ENCODE data around the gene NDUFV3. TPM values are rescaled to one million over a fixed set of nuclear protein-coding genes. Genes with fewer than 3 reads are reported as not detected.

The NDUFV3 gene
- total RNA-seq, 3 donors from 2014 or later, result 49.9 to 62.9 (median 51.1) TPM

- TF ChIP-seq POLR2A (IDR thresholded peaks at IDR 0.05), result no peak
- no peak for TF ChIP-seq CTCF (IDR thresholded peaks at IDR 0.05)
- no peak for TF ChIP-seq POLR2AphosphoS5 (IDR thresholded peaks at IDR 0.05)
Measured at GRCh38 chr21:42854246-42855010, 38.7 kb upstream of the NDUFV3 start.

DNA sequence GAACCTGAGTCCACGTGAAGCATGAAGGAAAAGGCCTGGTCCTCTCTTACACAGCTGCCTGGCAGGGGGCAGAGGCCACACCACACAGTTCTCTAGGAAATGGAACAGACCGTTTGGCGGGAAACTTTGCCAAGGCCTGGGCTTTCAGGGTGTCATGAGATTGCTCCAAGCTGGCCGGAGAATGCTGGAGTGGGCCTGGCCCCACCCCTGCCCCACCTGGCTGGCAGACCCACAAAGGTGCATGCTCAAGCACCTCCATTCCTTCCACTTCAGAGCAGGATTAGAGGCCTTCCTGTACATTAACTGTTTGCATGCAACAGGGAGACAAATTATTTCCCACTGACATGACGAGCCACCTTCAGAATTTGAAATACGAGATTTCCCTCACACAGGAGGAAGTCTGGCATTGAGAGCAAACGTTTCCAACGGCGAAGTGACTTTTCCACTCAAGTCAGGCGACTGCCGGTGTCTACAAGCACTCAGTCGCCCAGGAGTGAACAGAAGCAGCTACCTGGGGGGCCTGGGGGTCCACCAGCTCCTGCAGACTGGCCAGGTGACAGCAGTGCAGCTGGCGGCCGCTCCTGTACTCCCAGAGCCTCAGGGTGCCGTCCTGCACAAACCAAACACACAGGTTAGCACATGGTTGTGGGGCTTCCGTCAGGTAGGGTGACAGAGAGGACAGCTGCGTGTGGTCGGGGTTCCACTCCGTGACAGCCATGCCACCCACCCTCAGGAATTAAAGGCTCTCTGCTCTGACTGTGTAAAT, 37.8 kb upstream of the NDUFV3 start:
- Histone ChIP-seq H3K9me3 (no peaks in the 10 kb centered on the region), H3K4me1 (no peaks in the 10 kb centered on the region), H3K27me3 (no peaks in the 10 kb centered on the region), H3K27ac (no peak overlapping the region), H3K36me3 (no peaks in the 10 kb centered on the region), H3K4me3 (no peak overlapping the region)
- intact Hi-C loops (cut with DNase I; ENCODE audit: low total_unique reads), result loop anchor here (5.0 kb wide), 1 partner anchor 1107 kb away; no protein-coding TSS in a partner anchor
- TF ChIP-seq POLR2A (IDR thresholded peaks at IDR 0.05) (no peak), CTCF (IDR thresholded peaks at IDR 0.05) (no peak), POLR2AphosphoS5 (IDR thresholded peaks at IDR 0.05) (no peak)
- no peak for DNase-seq (ENCODE audit: low spot score in 2 of 2)

More at GRCh38 chr21:42854246-42855010, 38.7 kb upstream of the NDUFV3 start:
- no peak overlapping the region for H3K4me3 ChIP-seq
- no peak for DNase-seq (ENCODE audit: low spot score in 2 of 2)
- H3K9me3 ChIP-seq, result no peaks in the 10 kb centered on the region
- intact Hi-C loops (cut with DNase I; ENCODE audit: low total_unique reads), result loop anchor here (5.0 kb wide), 1 partner anchor 1108 kb away; no protein-coding TSS in a partner anchor
- no peaks in the 10 kb centered on the region for H3K36me3 ChIP-seq
- no peaks in the 10 kb centered on the region for H3K27me3 ChIP-seq
- no peak overlapping the region for H3K27ac ChIP-seq
- no peaks in the 10 kb centered on the region for H3K4me1 ChIP-seq

GRCh38 chr21:42855937-42856335, 37.2 kb upstream of the NDUFV3 start:
- Histone ChIP-seq H3K4me1 (no peaks in the 10 kb centered on the region), H3K4me3 (no peak overlapping the region), H3K9me3 (no peaks in the 10 kb centered on the region), H3K27ac (no peak overlapping the region), H3K36me3 (no peaks in the 10 kb centered on the region), H3K27me3 (no peaks in the 10 kb centered on the region)
- TF ChIP-seq POLR2AphosphoS5 (IDR thresholded peaks at IDR 0.05), result no peak
- TF ChIP-seq CTCF (IDR thresholded peaks at IDR 0.05), result no peak
- TF ChIP-seq POLR2A (IDR thresholded peaks at IDR 0.05), result no peak
- no peak for DNase-seq (ENCODE audit: low spot score in 2 of 2)
- intact Hi-C loops (cut with DNase I; ENCODE audit: low total_unique reads), result loop anchor here (5.0 kb wide), 1 partner anchor 1106 kb away; no protein-coding TSS in a partner anchor

DNA sequence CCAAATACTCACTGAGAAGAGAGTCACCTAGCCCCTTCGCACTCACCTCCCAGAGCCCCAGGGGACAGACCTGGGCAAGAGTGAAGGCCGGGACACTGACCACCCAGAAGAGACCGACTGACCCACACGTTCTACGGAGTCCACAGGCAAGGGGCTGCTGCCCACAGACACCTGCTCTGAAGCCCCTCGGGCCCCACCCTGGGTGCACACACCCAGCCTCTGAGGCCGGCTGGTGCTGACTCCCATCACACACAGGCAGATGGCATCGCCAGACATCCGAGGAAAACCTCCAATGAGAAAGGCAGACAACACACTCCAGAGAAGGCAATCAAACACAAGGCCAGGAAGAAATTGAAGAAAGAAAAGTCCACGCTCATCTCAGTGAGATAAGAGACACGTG, 35.9 kb upstream of the NDUFV3 start:
- H3K4me3 ChIP-seq, result no peak overlapping the region
- H3K27ac ChIP-seq, result no peak overlapping the region
- no peaks in the 10 kb centered on the region for H3K36me3 ChIP-seq
- no peaks in the 10 kb centered on the region for H3K4me1 ChIP-seq
- no peaks in the 10 kb centered on the region for H3K27me3 ChIP-seq
- intact Hi-C loops (cut with DNase I; ENCODE audit: low total_unique reads), result loop anchor here (5.0 kb wide), 1 partner anchor 1105 kb away; no protein-coding TSS in a partner anchor
- no peak for TF ChIP-seq CTCF (IDR thresholded peaks at IDR 0.05)
- TF ChIP-seq POLR2A (IDR thresholded peaks at IDR 0.05), result no peak
- no peak for TF ChIP-seq POLR2AphosphoS5 (IDR thresholded peaks at IDR 0.05)
- no peak for DNase-seq (ENCODE audit: low spot score in 2 of 2)
- H3K9me3 ChIP-seq, result no peaks in the 10 kb centered on the region

Data from breast epithelium (tissue), 4 donors.